Osteocyte (in vitro differentiated cells): ENCODE results near the gene ADAMTS2. TPM values are rescaled to one million over a fixed set of nuclear protein-coding genes. Genes with fewer than 3 reads are reported as not detected.

Experiments used
- DNase-seq: peaks from one replicate; pipeline ENCODE4 v3.0.0; 2021; ENCODE audit warnings: mixed read lengths; ENCODE audit not compliant: unreplicated experiment; ENCODE audit errors: extremely low spot score
- H3K27ac Mint-ChIP-seq: one replicate; pipeline ENCODE4 v1.8.0; 2021; ENCODE audit warnings: mild to moderate bottlenecking, mixed read lengths; ENCODE audit not compliant: unreplicated experiment
- H3K27me3 Mint-ChIP-seq: one replicate; pipeline ENCODE4 v1.8.0; 2021; ENCODE audit warnings: mixed read lengths; ENCODE audit not compliant: unreplicated experiment
- H3K36me3 Mint-ChIP-seq: one replicate; pipeline ENCODE4 v1.8.0; 2021; ENCODE audit warnings: mixed read lengths; ENCODE audit not compliant: unreplicated experiment
- H3K4me1 Mint-ChIP-seq: one replicate; pipeline ENCODE4 v1.8.0; 2021; ENCODE audit warnings: mixed read lengths; ENCODE audit not compliant: unreplicated experiment
- H3K4me3 Mint-ChIP-seq: one replicate; pipeline ENCODE4 v1.8.0; 2021; ENCODE audit warnings: mild to moderate bottlenecking, moderate library complexity, mixed read lengths; ENCODE audit not compliant: unreplicated experiment
- H3K9me3 Mint-ChIP-seq: one replicate; pipeline ENCODE4 v1.8.0; 2021; ENCODE audit warnings: mixed read lengths; ENCODE audit not compliant: unreplicated experiment
- total RNA-seq: library from RNA; stranded (reverse); gene quantifications from 2 replicates; pipeline ENCODE4 v1.2.1, GENCODE V29; 2021
- TF ChIP-seq, protein P1 (sequence below): fragments of 200-600 bp; sonication (generic); IDR thresholded peaks from 2 replicates; pipeline ENCODE4 v1.5.0; 2021; ENCODE audit warnings: antibody characterized with exemption, mild to moderate bottlenecking, moderate library complexity

Gene ADAMTS2
- total RNA-seq, 1 donor from 2014 or later, result 12.2 TPM

DNA sequence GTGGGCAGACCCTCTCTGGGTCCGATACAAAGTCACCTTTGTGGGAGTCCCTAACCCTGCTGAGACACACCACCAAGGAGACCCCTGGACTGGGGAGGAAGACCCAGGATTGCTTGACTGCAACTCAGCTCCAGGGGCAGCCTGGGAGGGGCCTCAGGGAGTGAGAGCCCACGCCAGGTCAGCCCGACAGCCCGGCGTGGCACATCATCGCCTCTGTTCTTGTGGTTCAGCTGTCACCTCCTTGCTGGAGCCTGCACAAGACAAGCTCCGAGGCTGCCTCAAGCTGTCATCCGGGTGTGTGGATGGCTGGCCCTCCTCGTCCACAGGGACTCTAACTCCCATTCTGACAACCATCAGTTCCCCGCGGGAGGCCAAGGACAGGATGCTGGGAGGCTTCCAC, 151.5 kb downstream of the ADAMTS2 start:
- TF ChIP-seq, protein P1, sequence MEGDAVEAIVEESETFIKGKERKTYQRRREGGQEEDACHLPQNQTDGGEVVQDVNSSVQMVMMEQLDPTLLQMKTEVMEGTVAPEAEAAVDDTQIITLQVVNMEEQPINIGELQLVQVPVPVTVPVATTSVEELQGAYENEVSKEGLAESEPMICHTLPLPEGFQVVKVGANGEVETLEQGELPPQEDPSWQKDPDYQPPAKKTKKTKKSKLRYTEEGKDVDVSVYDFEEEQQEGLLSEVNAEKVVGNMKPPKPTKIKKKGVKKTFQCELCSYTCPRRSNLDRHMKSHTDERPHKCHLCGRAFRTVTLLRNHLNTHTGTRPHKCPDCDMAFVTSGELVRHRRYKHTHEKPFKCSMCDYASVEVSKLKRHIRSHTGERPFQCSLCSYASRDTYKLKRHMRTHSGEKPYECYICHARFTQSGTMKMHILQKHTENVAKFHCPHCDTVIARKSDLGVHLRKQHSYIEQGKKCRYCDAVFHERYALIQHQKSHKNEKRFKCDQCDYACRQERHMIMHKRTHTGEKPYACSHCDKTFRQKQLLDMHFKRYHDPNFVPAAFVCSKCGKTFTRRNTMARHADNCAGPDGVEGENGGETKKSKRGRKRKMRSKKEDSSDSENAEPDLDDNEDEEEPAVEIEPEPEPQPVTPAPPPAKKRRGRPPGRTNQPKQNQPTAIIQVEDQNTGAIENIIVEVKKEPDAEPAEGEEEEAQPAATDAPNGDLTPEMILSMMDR, result no peak
- DNase-seq, result no peak
- no peaks in the 10 kb centered on the region for H3K36me3 Mint-ChIP-seq

DNA sequence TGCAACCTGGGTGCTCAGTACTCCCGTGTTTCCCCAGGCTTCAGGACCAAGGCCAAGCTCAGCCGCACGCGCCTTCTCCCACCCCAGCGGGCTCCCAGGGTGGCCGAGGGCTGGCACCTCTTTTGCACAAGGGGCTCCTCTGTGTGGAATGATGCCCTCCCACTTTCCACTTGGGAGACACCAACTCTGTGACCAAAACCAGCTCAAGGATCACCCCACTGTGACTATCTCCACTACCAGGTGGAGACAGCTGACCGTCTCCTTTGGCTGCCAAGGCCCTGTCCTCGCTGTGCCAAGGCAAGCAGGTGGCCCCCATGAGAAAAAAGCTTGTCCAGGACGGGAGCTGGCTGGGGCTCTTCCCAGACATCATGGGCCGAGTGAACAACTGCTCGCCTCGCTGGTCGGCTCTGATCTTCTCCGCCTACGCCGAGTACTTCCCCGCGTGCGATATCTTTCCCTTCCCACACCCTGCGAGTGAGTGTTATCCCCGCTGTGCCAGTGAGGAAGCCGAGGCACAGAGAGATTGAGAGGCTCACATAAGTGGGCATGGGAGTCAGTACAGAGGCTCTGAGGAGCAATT, 152.3 kb downstream of the ADAMTS2 start:
- Mint-ChIP-seq H3K27ac (no peak overlapping the region), H3K4me1 (no peaks in the 10 kb centered on the region), H3K4me3 (no peak overlapping the region), H3K9me3 (peaks cover 9% of the 10 kb centered on the region), H3K36me3 (no peaks in the 10 kb centered on the region), H3K27me3 (no peaks in the 10 kb centered on the region)
- no peak for DNase-seq
- TF ChIP-seq, protein P1, result no peak

More for the DNA sequence above, 151.5 kb downstream of the ADAMTS2 start:
- Mint-ChIP-seq H3K4me3 (no peak overlapping the region), H3K27me3 (no peaks in the 10 kb centered on the region), H3K4me1 (no peaks in the 10 kb centered on the region), H3K27ac (no peak overlapping the region), H3K9me3 (peaks cover 9% of the 10 kb centered on the region)

DNA sequence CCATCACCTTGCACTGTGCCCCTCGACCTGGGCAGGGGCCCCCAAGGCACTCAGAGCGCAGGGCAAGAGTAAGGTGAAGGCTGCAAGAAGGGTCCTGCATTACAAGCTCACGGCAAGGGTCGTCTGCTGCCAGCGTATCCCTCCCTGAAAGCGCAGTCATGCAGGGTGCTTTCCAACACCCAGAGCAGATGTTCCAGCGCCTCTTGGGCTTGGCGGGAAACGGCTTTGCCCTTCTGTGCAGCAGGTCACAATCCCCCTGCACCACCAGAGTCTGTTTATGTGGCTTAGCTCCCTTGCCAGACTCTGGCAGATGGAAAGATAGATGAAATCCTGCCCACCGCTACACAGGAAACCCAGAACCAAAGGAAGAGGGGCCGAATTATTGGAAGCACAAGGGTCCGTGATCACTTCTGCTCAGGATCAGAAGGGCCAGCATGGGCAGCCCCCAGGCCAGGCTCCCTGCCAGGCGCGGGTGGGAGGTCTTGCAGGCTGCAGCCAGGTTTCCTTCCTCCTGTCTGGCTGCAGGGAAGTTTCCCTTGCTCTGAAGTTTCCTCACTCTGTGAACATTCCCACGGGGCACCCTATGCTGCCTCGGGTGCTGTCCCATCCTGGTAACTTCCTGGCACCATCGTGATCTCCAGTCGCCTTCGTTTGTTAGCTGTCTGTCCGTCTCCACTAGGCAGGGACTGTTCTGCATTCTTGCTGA, 152.9 kb downstream of the ADAMTS2 start:
- no peak for DNase-seq
- Mint-ChIP-seq H3K4me3 (no peak overlapping the region), H3K27me3 (no peaks in the 10 kb centered on the region), H3K9me3 (peaks cover 9% of the 10 kb centered on the region), H3K4me1 (no peaks in the 10 kb centered on the region), H3K36me3 (no peaks in the 10 kb centered on the region), H3K27ac (no peak overlapping the region)
- TF ChIP-seq, protein P1, result no peak

DNA sequence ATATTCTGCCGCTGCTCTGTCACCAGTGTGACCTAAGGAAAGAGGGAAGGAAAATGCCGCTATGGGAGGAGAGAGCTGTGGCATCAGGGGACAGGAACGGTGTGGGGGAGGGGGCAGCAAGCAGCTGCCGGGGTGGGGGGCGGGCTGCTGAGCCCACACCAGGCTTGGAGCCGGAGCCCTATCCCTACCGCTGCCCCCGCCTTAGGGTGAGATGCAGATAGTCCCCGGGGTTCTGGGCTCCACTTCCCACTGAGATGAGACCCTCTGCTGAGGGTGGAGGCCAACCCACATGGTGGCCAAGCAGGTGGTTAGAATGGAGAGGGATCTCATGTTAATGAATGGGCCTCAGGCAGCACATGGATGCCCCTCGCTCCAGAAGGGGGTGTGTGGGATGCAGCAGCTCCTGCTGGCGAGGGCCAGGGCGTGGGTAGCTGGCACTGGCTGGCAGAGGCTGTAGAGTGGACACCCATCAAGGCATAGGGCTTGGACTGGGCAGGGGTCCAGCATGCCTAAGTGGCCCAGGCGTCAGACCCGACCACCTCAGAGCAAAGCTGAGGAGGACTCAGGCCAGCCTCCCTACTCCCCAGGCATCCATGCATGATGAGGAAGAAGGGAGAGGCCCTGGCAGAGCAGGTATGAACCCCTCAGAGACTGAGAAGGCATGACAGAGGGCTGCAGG, 153.6 kb downstream of the ADAMTS2 start:
- Mint-ChIP-seq H3K4me1 (no peaks in the 10 kb centered on the region), H3K27me3 (no peaks in the 10 kb centered on the region), H3K36me3 (no peaks in the 10 kb centered on the region), H3K9me3 (peaks cover 9% of the 10 kb centered on the region), H3K27ac (no peak overlapping the region), H3K4me3 (no peak overlapping the region)
- TF ChIP-seq, protein P1, result no peak
- DNase-seq, result no peak
